GM21786 (cell line): ENCODE data around the gene PDAP1.
"Not testable (repeated sequence)": the region's sequence is repeated elsewhere in the genome, so short reads cannot be mapped to it uniquely, and the experiment has no call there.

ENCODE experiments used
- ATAC-seq: cut with Tn5 transposase; IDR thresholded peaks from one replicate; pipeline ENCODE4 v1.9.1; 2021; ENCODE audit not compliant: unreplicated experiment

The PDAP1 gene, protein sequence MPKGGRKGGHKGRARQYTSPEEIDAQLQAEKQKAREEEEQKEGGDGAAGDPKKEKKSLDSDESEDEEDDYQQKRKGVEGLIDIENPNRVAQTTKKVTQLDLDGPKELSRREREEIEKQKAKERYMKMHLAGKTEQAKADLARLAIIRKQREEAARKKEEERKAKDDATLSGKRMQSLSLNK

DNA sequence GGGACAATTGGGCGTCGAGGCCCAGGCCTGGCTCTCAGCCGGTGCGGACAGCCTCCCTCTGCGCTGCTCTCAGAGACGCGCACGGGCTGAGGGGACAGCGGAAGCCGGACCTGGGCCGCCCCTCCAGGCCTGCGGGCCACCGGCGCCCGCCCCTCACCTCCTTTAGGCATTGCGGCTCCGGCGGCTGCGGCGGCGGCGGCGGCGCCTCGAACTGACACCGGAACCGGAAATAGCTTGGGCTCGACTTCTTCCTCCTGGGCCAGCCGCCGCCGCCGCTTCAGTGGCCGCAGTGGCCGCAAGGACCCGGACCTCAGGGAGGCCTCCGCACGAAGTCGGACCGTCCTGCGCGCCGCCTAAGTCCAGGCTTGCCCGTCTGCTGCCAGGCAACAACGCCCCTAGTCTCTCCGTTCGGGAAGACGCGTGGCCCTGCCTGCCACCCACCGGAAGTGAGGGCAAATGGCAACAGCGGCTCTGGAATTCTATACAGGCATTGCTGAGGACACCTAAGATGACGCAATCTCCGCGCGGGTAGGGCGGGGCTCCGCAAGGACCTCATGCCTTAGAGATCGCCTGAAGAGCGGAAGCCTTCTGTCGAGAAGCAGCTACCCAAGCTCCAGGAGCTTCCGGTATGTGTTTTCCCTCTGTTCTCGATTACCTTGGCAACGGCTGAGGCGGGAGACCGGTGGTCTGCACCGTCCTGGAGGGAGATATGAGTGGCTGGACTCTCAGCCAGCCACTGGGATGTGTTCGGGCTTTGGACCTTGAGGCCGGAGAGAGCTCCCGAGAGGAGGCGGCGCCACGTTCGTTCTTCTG, at the start of gene PDAP1, which contains the start of gene BUD31:
Gene PDAP1 (minus strand): TSS at position 219 of the 813 bp plus-strand sequence. CDS start 49 bp downstream, at position 170.
Gene BUD31 (plus strand): TSS at position 591 of the 813 bp plus-strand sequence. CDS start 2,124 bp downstream, outside the sequence.
- ATAC-seq, result peak; percentile 81

DNA sequence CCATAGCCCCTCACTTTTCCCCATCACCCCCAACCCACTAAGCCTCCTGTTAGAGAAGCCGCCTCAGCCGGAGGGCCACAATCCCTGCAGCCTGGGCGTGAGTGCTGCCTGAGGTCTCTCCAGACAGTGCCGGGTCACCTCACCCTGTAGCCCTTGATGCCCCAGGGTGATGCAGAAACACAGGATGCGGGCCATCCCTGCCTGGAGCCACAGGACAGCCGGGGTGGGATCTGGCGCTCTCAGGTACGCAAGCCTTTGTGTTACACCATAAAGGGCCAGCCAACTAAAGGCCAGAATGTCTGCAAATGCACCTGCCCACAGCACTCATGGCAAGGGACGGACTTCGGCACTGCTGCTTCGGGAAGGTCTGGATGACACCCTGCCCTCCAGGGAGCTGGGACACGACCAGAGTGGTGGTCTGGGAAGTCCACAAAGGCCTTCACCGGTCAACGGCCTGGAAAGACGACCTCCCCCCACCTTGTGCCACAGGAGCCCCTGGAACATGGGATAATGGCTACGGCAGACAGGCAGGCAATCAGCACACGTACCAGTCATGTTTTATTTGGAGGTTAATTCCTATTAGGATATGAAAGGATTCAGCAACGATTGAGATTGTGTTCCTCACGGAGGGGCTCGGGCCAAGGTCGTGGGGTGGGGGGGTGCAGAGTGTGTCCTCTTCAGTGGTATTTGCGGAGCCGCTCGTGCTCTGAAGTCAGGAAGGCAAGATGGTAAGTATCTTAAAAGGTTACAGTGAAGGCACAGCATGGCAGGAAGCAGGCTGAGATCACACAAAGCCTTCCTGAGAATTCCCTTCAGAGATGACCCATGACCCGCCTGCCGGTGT, 49.5 kb upstream of the PDAP1 start:
- no peak for ATAC-seq

DNA sequence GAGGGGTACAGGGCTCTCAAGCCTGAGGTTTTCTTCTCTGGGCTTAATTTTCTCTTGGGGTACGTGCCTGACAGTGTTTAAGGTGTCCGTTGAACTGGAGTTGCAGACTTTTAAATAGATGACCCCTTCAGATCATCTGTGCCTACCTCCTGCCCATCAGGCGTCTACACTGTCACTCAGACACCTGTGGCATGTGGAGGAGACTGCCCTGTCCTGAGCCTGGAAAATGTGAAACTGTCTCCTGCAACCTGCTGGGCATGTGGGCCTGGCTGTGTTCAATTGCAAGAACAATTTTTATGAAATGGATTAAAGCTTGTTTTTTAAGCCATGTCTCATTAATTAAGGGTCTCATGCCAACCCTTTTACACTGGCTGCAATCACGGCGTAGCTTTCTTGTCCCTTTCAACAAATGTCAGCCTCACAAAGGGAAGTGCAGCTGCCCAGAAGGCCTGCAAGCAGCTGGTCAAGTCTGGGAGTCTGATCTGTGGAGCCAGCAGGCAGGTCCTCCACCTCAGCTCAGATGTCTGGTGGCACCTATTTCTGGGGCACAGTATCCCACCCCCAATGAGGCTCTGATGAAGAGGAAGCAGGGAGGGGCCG, 48.8 kb upstream of the PDAP1 start:
- no peak for ATAC-seq

DNA sequence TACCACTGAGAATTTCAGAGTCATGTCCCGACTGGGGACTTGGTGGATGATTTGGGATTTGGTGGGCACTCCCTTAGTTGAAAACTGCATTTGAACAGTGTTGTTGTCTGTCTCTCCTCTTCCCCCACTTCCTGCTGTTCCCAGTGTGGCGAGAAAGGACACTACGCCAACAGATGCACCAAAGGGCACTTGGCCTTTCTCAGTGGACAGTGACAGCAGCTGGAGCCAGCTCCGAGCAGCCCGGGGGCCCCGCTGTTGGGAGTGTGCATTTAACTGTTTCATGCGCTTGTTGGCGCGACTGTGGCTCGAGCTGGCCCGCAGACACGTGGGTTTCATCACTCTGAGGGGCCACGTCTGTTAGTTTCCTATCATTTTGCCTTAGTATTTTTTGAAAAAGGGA, 47.9 kb upstream of the PDAP1 start:
- no peak for ATAC-seq

DNA sequence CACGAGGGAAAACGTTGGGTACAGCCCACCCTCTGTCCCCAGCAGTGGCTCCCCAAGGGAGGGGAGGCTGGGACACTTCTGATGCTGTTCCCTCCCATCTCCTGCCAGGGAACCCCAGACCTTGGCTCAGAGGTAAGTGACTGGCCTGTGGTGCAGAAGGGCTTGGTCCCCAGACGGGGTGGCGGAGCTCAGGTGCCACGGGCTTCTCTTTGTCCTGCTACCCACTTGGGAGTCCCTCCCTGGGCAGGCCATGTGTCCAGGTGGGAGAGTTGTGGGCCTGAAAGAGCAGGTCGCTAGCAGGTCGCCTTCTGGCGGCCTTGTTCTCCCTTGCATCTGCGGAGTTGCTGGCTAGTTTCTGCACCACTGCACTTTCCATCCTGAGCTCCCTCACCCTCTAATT, 47.5 kb upstream of the PDAP1 start:
- no peak for ATAC-seq

DNA sequence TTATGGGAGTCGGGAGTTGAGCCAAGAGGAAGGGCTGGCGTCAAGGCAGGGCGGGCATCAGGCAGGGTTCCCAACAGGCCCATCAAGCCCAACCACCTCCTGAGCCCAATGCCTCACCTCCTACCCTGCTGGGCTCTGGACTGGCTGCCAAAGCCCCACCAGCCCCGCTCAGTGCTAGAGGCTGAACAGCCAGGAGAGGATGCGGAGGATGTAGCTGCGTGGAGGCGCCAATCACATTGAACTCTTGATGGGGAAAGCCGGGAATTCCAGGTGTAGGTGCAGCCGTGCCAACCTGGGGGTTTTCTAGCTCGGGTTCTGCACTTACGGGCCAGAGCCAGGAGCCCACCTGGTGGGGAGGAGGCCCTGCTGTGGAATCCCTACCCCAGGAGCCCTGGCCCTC, 44.7 kb upstream of the PDAP1 start:
- no peak for ATAC-seq

DNA sequence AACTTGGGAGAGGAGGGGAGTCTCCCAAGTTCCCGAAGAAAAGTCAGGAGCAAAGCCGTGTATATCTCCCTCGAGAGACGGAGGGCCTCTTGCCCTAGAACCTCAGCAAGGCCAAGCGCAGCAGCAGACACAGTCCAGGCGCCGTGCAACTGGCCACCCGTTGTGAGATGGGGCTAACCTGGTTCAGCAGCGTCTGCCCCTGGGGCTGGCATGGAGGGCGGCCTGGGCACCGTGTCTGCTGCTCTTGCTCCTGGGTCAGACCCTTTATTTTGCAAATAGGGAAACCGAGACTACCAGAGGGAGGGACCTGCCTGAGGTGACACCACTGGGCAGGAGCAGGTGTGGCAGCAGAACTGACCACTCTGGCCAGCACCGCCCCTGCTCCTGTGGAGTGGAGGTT, 44.1 kb upstream of the PDAP1 start:
- ATAC-seq, result no peak

DNA sequence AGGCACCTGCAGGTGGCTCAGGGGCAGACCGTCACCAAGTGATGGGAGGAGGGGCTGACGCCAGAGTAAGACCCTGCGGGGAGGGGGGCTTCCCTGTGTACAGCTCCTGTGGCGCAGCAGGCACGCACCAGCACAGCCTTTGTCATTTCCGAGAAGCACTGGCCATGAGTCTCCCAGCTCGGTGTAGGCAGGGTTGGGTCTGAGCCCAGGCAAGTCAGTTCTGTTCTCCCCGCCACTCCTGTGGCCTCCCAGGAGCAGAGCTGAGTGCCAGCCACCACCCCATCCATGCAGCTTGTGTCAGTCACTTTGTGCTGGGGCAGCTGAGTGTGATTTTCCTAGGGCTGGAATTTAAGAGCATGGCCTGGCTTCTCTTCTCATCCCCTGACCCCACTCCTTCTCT, 43.5 kb upstream of the PDAP1 start:
- ATAC-seq, result no peak

DNA sequence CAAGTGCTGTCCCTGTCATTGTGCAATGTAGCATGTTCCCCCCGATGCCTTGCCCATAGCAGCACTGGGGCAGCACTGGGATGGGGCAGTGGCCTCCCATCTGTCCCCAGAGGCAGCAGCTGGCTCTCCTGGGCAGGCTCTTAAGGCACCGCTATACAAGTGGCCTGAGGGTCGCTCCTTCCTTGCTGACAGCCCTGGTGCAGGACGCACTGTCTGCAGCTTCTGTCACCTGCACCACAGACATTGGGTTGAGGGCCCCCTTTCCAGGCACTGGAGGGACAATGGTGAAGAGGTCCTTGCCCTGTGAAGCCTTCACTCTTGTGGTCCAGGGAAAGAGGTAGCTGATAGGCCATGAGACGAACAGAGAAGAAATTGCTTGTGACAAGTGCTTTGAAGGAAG, 40.9 kb upstream of the PDAP1 start:
- ATAC-seq, result no peak

DNA sequence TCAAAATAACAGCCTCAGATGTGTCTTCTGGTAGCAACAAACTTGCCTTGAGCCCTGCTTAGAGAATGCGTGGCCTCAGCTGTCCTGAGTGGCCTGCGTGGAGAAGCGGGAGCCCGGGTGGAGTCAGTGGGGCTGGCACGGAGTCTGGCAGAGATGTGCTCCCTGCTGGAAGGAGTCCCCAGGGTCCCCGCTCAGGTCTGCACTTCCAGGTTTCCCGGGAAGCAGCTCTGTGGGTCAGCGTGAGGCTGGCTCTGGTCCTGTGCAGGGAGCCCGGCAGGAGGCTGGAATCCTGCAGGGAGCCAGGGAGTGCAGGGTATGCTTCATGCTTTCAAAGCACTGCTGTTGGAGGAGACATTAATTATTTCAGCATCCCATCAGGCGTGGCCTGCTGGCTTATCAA, 40.5 kb upstream of the PDAP1 start:
- no peak for ATAC-seq

DNA sequence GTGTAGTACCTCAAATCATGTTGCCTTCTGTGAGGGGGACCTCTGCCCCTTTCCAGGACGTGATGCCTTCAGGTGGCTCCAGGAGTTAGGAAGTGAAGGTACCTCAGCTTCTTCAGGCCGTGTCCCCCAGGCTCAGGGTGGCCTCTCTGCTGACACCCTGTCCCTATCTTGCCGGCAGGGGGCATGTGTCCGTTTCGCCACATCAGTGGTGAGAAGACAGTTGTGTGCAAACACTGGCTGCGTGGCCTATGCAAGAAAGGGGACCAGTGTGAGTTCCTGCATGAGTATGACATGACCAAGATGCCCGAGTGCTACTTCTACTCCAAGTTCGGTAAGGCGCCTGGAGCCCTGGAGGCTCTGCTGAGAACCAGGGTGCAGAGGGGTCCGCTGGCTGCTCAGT, 39.5 kb upstream of the PDAP1 start:
- ATAC-seq, result no peak

DNA sequence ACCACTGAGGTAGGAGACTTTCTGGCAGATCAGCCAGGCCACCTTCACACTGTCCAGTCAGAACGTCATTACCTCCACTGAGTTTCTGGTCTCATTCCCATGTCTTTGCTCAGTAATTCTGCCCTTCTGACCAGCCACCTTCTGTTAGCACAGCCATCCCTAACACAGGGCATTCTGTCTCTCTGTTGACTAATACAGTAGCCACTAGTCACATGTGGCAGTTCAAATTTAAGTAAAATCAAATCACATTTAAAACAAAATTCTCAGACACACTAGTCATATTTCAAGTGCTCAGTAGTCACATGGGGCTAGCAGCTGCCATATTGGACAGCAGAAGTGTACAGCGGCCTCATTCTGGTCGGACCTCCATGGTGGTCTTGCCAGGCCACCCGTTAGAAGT, 37.7 kb upstream of the PDAP1 start:
- ATAC-seq, result no peak

DNA sequence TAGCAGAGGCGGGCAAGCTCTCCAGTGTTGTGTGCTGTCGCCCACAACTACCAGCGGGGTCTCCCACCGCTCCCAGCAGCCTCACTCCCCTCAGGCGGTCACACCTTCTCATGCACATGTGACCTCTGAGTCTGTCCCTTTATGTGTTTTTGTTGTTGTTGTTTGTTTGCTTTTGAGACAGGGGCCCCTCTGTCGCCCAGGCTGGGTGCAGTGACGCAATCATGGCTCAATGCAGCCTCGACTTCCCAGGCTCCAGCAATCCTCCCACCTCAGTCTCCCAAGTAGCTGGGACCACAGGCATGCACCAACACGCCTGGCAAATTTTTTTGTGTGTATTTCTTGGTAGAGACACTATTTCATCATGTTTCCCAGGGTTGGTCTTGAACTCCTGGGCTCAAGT, 31.8 kb upstream of the PDAP1 start:
- no peak for ATAC-seq

DNA sequence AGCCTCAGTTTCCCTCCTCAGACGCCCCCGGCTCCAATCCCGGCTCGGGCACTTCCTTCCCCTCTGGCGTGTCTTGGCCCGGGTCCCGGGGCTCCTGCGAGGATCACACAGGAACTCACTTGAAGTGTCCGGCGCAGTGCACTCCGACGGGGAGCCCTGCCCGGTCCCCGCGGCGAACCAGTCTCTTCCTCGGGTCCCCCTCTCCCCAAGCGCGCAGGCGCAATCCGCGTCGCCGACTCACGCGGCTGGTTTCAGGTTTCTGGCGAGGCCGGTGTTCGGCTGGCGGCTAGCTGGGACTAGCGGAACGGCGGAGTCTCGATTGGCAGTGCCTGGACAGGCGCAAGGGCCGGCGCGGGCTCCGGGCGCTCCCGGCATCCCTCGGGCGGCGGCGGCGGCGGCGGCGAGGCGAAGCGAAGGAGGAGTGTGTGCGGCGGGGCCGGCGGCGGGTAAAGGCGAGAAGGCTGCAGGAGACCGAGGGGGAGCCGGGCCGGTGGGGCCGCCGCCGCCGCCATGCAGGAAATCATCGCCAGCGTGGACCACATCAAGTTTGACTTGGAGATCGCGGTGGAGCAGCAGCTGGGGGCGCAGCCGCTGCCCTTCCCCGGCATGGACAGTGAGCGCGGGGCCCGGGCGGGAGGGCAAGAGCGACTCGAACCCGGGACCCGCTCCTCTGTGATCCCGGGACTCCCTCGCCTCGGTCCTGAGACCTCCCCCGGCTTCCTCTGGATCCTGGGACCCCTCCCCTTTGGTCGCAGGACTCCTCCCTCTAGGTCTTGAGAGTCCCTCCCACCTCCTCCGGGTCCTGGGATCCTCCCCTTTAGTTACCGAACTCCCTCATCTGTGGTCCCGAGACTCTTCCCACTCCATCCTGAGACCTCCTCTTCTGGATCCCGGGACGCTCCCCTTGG, 30.4 kb upstream of the PDAP1 start, which contains the start of the genes CPSF4 and PTCD1:
Gene CPSF4 (plus strand): TSS at position 371 of the 908 bp plus-strand sequence. CDS start 140 bp downstream, at position 511.
Gene PTCD1 (minus strand): TSS at position 226 of the 908 bp plus-strand sequence. CDS start 3,556 bp downstream, outside the sequence.
- peak; percentile 90 for ATAC-seq

DNA sequence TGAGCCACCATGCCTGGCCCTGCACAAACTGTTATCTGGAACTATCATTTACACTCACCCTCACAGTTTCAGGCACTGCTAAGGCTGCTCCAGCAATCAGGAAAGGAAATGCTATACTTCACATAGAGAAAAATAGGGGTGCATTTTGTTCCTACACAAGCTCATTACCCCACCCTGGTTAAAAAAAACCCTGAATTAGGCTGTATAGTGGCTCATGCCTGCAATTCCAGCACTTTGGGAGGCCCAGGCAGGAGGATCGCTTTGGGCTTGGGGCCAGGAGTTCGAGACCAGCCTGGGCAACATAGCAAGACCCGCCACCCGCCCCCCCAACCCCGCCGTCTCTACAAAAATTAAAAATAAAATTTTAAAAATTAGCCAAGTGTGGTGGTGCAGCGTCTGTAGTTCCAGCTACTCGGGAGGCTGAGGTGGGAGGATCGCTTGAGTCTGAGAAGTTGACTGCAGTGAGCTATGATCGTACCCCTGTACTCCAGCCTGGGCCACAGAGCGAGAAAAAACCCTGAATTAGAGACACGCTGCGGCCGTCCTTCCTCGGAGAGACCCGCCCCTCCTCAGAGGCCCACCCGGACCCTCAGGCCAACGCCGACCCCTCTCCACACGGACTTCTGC, 29.7 kb upstream of the PDAP1 start:
- peak; percentile 4 for ATAC-seq

DNA sequence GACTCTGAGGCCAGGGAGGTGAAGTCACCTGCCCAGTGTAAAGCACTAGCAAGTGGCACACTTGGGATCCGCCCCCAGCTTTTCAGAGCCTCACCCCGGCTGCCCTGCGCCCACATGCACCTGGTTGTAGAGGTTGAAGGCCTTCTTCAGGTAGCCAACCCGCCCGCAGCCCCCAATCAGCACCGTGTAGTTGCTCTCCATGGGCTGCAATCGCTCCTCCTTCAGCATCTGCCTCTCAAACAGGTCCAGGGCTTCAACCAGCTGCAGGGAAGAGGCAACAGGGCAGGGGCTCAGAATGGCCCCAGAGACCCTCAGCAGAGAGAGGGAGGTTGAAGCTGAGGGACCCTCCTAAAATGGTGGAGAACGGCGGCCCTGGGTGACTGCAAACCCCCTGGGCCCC, 24.8 kb upstream of the PDAP1 start:
- no peak for ATAC-seq

DNA sequence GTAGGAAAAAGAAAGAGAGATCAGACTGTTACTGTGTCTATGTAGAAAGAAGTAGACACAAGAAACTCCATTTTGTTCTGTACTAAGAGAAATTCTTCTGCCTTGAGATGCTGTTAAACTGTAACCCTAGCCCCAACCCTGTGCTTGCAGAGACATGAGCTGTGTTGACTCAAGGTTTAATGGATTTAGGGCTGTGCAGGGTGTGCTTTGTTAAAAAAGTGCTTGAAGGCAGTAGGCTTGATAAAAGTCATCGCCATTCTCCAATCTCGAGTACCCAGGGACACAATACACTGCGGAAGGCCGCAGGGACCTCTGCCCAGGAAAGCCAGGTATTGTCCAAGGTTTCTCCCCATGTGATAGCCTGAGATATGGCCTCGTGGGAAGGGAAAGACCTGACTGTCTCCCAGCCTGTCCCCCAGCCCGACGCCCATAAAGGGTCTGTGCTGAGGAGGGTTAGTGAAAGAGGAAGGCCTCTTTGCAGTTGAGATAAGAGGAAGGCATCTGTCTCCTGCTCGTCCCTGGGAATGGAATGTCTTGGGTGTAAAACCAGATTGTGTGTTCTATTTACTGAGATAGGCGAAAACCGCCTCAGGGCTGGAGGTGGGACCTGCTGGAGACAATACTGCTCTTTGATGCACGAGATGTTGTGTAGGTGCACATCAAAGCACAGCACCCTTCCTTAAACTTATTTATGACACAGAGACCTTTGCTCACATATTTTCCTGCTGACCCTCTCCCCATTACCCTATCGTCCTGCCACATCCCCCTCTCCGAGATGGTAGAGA, 23.6 kb upstream of the PDAP1 start:
- ATAC-seq, result not testable (repeated sequence)

DNA sequence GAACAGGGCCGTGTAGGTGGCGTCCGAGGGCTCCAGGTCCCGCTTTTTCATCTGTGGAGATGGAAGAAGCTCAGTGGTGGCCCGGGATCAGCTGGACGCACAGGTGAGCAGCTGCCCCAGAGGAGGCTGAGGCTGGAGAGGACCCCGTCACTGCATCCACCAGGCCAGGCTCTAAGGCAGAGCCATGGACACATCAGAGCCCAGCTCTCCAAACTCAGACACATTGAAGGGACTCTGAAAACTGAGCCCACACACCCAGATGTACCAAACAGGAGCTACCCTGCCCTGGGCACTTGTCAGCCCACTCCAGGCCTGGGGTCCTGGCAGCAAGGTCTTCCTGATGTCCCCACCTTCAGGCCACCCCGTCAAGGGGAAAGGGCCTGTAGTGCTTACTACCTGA, 21.4 kb upstream of the PDAP1 start:
- ATAC-seq, result no peak
